AG09319 (cell line): ENCODE results near the gene NTN4.

ENCODE experiments used
- DNase-seq: peaks from one replicate; pipeline ENCODE4 v3.0.0-alpha.2; 2010; ENCODE audit warnings: low read depth; ENCODE audit errors: extremely low read depth
- TF ChIP-seq, protein P1 (sequence below): IDR thresholded peaks from 2 replicates; pipeline ENCODE4 v1.5.1; 2011; ENCODE audit warnings: low read depth, mild to moderate bottlenecking, inconsistent platforms, low read length, moderate library complexity

NTN4 gene

DNA sequence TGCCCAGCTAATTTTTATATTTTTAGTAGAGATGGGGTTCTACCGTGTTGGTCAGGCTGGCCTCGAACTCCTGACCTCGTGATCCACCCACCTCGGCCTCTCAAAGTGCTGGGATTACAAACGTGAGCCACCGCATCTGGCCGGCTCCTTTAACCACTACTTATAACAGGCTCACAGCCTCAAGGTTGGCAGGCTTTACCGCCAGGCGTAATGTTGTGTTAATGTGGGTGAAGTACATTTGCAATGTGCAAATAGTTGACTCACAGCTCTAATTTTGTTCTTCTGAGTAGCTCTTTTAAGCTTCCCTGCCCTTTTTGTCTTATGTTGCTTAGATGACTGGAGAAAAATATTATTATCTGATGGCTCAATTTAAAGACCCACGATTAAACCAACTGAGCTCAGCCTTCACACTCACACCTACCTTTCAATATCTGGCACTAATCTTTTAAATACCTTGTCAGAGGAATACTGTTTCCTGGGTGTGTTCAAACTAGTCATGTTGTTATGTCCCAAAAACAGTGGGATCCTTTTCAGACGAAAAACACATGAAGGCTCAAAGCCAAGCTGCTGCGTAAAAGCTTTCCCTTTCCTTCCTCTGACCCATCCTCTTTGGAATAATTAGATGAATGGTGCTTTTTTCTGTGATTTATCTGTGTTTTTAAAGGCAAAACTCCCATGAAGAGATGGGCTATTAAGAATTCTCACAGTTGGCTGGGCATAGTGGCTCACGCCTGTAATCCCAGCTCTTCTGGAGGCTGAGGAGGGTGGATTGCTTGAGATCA, 182.1 kb downstream of the NTN4 start:
- DNase-seq: no peak
- TF ChIP-seq, protein P1, sequence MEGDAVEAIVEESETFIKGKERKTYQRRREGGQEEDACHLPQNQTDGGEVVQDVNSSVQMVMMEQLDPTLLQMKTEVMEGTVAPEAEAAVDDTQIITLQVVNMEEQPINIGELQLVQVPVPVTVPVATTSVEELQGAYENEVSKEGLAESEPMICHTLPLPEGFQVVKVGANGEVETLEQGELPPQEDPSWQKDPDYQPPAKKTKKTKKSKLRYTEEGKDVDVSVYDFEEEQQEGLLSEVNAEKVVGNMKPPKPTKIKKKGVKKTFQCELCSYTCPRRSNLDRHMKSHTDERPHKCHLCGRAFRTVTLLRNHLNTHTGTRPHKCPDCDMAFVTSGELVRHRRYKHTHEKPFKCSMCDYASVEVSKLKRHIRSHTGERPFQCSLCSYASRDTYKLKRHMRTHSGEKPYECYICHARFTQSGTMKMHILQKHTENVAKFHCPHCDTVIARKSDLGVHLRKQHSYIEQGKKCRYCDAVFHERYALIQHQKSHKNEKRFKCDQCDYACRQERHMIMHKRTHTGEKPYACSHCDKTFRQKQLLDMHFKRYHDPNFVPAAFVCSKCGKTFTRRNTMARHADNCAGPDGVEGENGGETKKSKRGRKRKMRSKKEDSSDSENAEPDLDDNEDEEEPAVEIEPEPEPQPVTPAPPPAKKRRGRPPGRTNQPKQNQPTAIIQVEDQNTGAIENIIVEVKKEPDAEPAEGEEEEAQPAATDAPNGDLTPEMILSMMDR: no peak
